ENCODE results near the gene RAMP2. TPM values are rescaled to one million over a fixed set of nuclear protein-coding genes. Genes with fewer than 3 reads are reported as not detected.

RAMP2 gene
- total RNA-seq, 1 donor: not detected

DNA sequence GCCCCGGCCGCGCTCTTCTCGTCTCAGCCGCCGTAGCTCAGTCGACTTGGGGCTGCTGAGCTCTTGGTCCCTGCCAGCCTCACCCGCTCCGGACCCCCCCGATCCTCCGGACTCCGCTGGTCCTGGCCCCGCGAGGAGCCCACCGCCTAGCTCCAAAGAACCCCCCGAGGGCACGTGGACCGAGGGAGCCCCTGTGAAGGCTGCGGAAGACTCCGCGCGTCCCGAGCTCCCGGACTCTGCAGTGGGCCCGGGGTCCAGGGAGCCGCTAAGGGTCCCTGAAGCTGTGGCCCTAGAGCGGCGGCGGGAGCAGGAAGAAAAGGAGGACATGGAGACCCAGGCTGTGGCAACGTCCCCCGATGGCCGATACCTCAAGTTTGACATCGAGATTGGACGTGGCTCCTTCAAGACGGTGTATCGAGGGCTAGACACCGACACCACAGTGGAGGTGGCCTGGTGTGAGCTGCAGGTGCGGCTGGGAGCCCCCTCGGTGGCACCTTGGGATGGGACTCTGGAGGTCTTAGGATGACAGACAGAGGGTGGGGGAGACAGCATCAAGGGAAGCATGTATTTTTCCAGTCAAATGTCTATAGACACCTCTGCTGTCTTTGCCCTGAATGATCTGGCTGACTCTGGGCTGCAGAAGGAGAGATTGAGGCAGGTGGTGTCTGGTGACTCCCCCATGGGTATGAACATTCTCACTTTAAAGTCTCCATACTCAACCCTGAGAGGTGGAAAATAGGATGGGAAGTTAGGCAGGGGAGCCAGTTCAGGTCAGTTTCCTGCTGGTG, 20.0 kb downstream of the RAMP2 start:
- peak overlapping the region; percentile 63 for H3K4me3 ChIP-seq (ENCODE audit: low read depth, low read length)
- TF ChIP-seq, protein P1, sequence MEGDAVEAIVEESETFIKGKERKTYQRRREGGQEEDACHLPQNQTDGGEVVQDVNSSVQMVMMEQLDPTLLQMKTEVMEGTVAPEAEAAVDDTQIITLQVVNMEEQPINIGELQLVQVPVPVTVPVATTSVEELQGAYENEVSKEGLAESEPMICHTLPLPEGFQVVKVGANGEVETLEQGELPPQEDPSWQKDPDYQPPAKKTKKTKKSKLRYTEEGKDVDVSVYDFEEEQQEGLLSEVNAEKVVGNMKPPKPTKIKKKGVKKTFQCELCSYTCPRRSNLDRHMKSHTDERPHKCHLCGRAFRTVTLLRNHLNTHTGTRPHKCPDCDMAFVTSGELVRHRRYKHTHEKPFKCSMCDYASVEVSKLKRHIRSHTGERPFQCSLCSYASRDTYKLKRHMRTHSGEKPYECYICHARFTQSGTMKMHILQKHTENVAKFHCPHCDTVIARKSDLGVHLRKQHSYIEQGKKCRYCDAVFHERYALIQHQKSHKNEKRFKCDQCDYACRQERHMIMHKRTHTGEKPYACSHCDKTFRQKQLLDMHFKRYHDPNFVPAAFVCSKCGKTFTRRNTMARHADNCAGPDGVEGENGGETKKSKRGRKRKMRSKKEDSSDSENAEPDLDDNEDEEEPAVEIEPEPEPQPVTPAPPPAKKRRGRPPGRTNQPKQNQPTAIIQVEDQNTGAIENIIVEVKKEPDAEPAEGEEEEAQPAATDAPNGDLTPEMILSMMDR (IDR thresholded peaks at IDR 0.05; ENCODE audit: insufficient read depth, low read depth, low read length): no peak
- DNase-seq (ENCODE audit: low read depth): no peak

DNA sequence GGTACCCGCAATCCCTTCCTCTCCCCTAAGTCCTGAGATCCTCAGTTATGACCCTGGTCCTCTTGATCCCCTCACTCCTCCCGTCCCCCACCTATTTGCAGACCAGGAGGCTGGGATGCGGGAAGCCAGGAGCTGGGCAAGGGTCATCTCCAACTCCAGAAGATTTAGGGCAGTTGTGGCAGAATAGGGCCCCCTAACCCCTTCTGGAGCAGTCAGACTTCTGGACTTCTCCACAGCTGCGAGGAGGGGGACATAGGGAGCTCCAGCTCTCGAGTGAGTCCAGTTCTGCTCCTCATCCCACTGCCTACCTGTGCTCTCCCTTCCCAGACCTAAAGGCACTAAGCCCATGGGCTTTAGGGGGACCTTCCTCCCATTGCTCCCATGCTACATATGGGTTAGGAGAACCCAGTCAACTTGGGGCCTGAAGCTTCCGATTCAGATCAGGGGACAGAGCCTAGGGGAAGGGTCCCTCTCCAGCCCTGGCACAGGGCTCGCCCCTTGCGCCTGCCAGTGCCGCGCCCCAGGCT, 20.7 kb downstream of the RAMP2 start:
- TF ChIP-seq, protein P1 (IDR thresholded peaks at IDR 0.05; ENCODE audit: insufficient read depth, low read depth, low read length): no peak
- no peak for DNase-seq (ENCODE audit: low read depth)

DNA sequence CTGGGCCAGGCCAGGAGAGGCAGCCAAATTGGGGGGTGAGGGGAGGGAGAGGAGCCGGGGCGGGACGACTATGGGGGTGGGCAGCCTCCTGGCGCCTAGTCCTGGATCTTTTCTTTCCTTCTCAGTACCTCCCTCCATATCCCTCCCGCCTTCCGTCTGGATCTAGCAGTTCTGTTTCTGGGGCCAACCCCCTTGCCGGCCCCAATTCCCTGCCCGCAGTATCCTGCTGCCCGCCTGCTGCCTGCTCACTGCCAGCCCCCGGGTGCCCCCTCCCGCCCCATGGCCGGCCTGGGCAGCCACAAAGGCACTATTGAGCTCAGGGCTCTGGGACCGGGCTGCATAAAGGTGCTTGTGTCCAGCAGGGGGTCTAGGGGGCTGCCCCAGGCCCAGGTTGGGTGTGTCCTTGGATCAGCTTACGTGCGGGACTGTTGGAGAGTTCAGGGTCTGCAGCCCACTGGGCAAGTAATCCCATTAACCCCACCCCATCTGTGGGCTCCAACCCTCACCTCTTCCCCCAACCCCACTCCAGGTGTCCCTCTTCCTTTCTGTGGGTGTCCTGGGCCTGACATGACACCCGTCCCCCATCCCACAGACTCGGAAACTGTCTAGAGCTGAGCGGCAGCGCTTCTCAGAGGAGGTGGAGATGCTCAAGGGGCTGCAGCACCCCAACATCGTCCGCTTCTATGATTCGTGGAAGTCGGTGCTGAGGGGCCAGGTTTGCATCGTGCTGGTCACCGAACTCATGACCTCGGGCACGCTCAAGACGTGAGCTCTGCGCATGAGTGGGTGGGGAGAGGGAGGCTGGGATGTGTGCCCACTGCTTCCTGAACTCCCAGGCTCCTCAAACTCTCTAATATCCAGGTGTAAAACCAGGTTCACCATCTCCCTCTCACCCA, 21.4 kb downstream of the RAMP2 start:
- TF ChIP-seq, protein P1 (IDR thresholded peaks at IDR 0.05; ENCODE audit: insufficient read depth, low read depth, low read length): no peak
- H3K4me3 ChIP-seq (ENCODE audit: low read depth, low read length): peak overlapping the region; percentile 63
- no peak for DNase-seq (ENCODE audit: low read depth)

More for the DNA sequence above, 20.7 kb downstream of the RAMP2 start:
- peak overlapping the region; percentile 63 for H3K4me3 ChIP-seq (ENCODE audit: low read depth, low read length)

DNA sequence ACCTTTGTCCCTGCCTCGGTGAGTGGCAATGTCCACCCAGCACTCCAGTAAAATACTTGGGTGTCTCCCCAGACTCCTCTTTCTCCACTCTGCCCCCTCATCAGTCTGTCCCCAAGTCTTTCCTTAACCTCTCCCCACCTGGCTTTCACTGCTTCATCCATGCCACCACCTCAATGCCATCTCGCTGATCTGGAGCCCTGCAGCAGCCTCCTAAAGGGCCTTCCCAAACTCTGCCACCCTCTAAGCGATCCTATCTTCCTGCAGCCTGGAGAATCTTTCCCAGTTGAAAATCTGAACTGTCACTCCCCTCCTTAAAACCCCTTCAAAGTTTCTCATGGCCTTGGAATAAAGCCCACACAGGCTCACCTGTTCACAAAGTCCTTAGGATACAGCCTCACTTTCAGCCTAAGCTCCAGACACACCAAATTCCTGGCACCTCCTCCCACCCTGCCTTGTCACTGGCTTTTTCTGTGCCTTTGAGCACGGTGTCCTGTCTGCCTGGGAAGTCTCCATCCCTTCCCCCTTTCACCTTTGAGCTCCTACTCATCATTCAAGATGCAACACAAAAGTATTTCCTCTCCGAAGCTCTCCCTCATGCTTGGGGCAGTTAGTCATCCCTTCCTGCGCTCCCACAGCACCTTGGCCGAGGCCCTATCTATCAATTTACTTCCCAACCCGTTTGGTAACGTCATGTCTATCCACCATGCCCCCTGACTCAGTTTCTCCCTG, 22.2 kb downstream of the RAMP2 start:
- H3K4me3 ChIP-seq (ENCODE audit: low read depth, low read length): no peak overlapping the region
- peak; percentile 59 for DNase-seq (ENCODE audit: low read depth)
- TF ChIP-seq, protein P1 (IDR thresholded peaks at IDR 0.05; ENCODE audit: insufficient read depth, low read depth, low read length): no peak

DNA sequence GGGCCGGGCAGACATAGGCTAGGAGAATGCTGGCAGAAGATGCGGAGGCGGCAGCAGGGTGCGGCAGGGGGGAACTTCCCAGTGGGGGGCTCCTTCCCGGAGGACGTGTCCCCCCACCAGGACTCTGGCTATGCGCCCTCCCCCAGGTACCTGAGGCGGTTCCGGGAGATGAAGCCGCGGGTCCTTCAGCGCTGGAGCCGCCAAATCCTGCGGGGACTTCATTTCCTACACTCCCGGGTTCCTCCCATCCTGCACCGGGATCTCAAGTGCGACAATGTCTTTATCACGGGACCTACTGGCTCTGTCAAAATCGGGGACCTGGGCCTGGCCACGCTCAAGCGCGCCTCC, 22.7 kb downstream of the RAMP2 start:
- no peak overlapping the region for H3K4me3 ChIP-seq (ENCODE audit: low read depth, low read length)
- TF ChIP-seq, protein P1 (IDR thresholded peaks at IDR 0.05; ENCODE audit: insufficient read depth, low read depth, low read length): no peak
- no peak for DNase-seq (ENCODE audit: low read depth)

DNA sequence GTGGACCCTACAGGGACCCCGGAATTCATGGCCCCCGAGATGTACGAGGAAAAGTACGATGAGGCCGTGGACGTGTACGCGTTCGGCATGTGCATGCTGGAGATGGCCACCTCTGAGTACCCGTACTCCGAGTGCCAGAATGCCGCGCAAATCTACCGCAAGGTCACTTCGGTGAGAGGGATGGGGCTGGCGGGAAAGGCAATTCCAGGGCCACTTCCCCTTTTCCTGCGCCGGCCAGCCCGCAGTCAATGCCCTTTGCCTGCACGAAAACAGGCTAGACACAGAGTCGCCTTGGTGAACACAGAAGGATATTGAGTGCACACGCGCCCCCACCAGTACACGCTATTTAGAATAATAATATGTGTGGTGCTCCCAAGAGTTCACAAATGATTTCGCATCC, 23.4 kb downstream of the RAMP2 start:
- H3K4me3 ChIP-seq (ENCODE audit: low read depth, low read length): no peak overlapping the region
- DNase-seq (ENCODE audit: low read depth): no peak
- TF ChIP-seq, protein P1 (IDR thresholded peaks at IDR 0.05; ENCODE audit: insufficient read depth, low read depth, low read length): no peak
